ENCODE data around the gene COPS9. TPM values are rescaled to one million over a fixed set of nuclear protein-coding genes. Genes with fewer than 3 reads are reported as not detected.

The COPS9 gene
- total RNA-seq, 1 experiment from 2014 or later = 202 TPM

DNA sequence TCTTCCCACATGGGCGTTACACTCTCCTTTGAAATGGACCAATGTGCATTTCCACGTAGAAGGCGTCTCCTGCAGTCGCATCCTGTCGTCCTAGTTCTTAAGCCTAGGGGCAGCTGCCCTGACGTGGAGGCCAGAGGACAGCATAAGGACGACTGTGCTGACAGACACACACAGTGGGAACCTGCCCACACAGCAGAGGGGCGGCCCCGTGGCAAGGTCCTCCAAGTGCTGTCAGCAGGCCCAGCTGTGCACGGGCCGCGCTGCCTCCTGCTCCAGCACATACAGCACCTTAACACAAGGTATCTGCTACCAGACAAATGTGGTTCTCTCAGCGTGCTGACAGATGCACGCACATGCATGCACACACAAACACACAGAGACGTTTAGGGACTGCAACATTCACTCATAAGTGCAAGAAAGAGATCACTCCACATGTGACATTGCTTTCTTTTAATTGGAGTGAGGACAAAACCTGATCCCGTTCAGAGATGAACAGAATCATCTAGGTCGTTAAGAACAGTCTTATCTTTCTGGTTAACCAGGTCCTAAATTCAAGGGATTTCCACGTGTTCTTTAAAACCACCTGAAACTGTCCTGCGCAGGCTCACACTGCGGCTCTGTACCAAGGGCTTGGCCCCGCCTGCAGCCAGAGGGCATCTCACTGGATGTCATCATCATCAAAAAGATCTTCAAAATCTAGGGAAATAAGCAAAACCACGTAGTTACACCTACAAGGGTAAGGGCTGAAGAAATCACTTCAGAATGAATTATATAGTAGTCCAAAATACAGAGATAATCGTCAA lies 5.5 kb downstream of the COPS9 start:
- intact Hi-C loops (cut with micrococcal nuclease; ENCODE audit: unreplicated experiment) = no loop called here
- H3K27ac ChIP-seq = no peak overlapping the region
- H3K4me3 ChIP-seq = no peak overlapping the region
- H2AFZ ChIP-seq = no peak overlapping the region
- ChIA-PET CTCF (no interaction called here), POLR2A (ENCODE audit: unreplicated experiment) (no interaction called here)
- peaks cover 28% of the 10 kb centered on the region; the same call in 1 of the 2 replicates for H3K36me3 ChIP-seq (ENCODE audit: low read depth)
- no peak for DNase-seq
- no peaks in the 10 kb centered on the region for H3F3A ChIP-seq (ENCODE audit: insufficient read depth, low read depth)
- H3K4me1 ChIP-seq (replicated peaks; ENCODE audit: insufficient read depth) = peaks cover 11% of the 10 kb centered on the region
- no peak for TF ChIP-seq EZH2 (IDR thresholded peaks at IDR 0.05; ENCODE audit: low read depth)
- TF ChIP-seq, protein P1, sequence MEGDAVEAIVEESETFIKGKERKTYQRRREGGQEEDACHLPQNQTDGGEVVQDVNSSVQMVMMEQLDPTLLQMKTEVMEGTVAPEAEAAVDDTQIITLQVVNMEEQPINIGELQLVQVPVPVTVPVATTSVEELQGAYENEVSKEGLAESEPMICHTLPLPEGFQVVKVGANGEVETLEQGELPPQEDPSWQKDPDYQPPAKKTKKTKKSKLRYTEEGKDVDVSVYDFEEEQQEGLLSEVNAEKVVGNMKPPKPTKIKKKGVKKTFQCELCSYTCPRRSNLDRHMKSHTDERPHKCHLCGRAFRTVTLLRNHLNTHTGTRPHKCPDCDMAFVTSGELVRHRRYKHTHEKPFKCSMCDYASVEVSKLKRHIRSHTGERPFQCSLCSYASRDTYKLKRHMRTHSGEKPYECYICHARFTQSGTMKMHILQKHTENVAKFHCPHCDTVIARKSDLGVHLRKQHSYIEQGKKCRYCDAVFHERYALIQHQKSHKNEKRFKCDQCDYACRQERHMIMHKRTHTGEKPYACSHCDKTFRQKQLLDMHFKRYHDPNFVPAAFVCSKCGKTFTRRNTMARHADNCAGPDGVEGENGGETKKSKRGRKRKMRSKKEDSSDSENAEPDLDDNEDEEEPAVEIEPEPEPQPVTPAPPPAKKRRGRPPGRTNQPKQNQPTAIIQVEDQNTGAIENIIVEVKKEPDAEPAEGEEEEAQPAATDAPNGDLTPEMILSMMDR (conservative IDR thresholded peaks at IDR 0.05) = no peak
- H3K9me2 ChIP-seq (ENCODE audit: insufficient read depth) = no peaks in the 10 kb centered on the region
- no peaks in the 10 kb centered on the region for H3K9me3 ChIP-seq (ENCODE audit: insufficient read depth, low read depth)
- no peaks in the 10 kb centered on the region; the same call in 1 of the 2 replicates for H4K20me1 ChIP-seq (ENCODE audit: insufficient read depth)
- no TSS peak for BruUV-seq (replicated peaks)
- H3K4me2 ChIP-seq = no peak overlapping the region
- H3K79me2 ChIP-seq (ENCODE audit: low read depth) = peaks cover 20% of the 10 kb centered on the region
- no peaks in the 10 kb centered on the region for H3K27me3 ChIP-seq (ENCODE audit: insufficient read depth, low read depth)

DNA sequence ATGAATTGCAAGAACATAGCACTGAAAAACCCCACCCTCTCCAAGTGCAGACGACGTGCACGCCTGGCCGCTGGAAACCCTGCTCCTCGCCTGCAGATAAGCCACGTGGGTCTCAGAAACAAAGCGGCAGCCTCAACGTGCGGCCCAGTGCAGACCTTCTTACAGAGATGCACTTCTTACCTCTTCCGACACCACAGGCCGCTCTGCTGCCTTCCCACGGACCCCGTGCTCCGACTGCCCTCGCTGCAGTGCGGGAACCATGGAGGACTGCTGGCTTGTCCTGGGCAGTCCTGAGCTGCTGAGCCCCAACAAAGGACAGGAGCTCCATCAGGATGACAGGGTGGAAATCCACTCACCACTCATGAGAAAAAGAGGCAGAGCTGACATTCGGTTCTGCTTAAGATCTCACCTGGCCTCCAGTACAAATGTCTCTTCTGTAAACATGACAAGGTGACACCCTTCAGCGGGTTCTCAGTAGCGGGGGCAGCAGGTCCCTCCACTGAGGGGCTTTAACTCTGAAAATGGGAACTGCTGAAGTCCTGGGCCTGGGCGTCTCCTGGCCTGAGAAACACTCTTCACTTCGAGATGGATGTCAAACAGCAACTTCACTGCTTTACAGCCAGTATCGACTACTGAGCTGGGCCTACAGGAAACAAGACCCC lies 6.2 kb downstream of the COPS9 start:
- Histone ChIP-seq H4K20me1 (ENCODE audit: insufficient read depth) (no peaks in the 10 kb centered on the region; the same call in 1 of the 2 replicates), H3F3A (ENCODE audit: insufficient read depth, low read depth) (no peaks in the 10 kb centered on the region), H3K27ac (no peak overlapping the region), H3K4me2 (no peak overlapping the region), H3K9me2 (ENCODE audit: insufficient read depth) (no peaks in the 10 kb centered on the region), H3K36me3 (ENCODE audit: low read depth) (peaks cover 28% of the 10 kb centered on the region; the same call in 1 of the 2 replicates), H3K27me3 (ENCODE audit: insufficient read depth, low read depth) (no peaks in the 10 kb centered on the region), H3K4me1 (replicated peaks; ENCODE audit: insufficient read depth) (peaks cover 5% of the 10 kb centered on the region), H2AFZ (no peak overlapping the region), H3K9me3 (ENCODE audit: insufficient read depth, low read depth) (no peaks in the 10 kb centered on the region), H3K4me3 (no peak overlapping the region), H3K79me2 (ENCODE audit: low read depth) (peaks cover 13% of the 10 kb centered on the region)
- intact Hi-C loops (cut with micrococcal nuclease; ENCODE audit: unreplicated experiment) = no loop called here
- CTCF ChIA-PET = no interaction called here
- POLR2A ChIA-PET (ENCODE audit: unreplicated experiment) = no interaction called here
- no TSS peak for BruUV-seq (replicated peaks)
- TF ChIP-seq, protein P1 (conservative IDR thresholded peaks at IDR 0.05) = no peak
- TF ChIP-seq EZH2 (IDR thresholded peaks at IDR 0.05; ENCODE audit: low read depth) = no peak
- DNase-seq = no peak

DNA sequence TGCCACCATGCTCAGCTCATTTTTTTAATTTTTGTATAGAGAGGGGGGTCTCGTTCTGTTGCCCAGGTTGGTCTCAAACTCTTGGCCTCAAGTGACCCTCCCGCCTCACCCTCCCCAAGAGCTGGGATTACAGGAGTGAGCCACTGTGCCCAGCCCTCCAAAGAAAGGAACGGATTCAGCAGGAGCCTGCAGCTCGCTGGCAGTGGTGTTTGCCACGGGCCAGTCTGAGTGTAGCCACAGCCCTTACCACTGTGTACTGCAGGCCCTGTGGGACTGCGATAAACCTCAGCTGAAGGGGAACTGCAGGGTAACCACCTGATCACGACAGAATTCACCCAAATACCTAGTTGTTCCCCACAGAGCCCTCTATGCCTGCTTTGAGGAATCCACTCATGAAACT lies 6.8 kb downstream of the COPS9 start:
- Histone ChIP-seq H3F3A (ENCODE audit: insufficient read depth, low read depth) (no peaks in the 10 kb centered on the region), H3K4me2 (no peak overlapping the region), H3K4me3 (no peak overlapping the region), H3K4me1 (replicated peaks; ENCODE audit: insufficient read depth) (no peaks in the 10 kb centered on the region), H3K9me2 (ENCODE audit: insufficient read depth) (no peaks in the 10 kb centered on the region), H3K27me3 (ENCODE audit: insufficient read depth, low read depth) (no peaks in the 10 kb centered on the region), H3K27ac (no peak overlapping the region), H4K20me1 (ENCODE audit: insufficient read depth) (no peaks in the 10 kb centered on the region; the same call in 1 of the 2 replicates), H3K79me2 (ENCODE audit: low read depth) (peaks cover 7% of the 10 kb centered on the region), H3K36me3 (ENCODE audit: low read depth) (peaks cover 28% of the 10 kb centered on the region; the same call in 1 of the 2 replicates), H3K9me3 (ENCODE audit: insufficient read depth, low read depth) (no peaks in the 10 kb centered on the region), H2AFZ (no peak overlapping the region)
- no peak for DNase-seq
- intact Hi-C loops (cut with micrococcal nuclease; ENCODE audit: unreplicated experiment) = no loop called here
- CTCF ChIA-PET = interaction anchor here (0.6 kb wide), 1 partner anchor 104 kb away, joined by 3 read pairs; the partner anchor contains the start of gene NDUFA10
- POLR2A ChIA-PET (ENCODE audit: unreplicated experiment) = no interaction called here
- TF ChIP-seq, protein P1 (conservative IDR thresholded peaks at IDR 0.05) = no peak
- TF ChIP-seq EZH2 (IDR thresholded peaks at IDR 0.05; ENCODE audit: low read depth) = no peak
- no TSS peak for BruUV-seq (replicated peaks)
